AG10803 (cell line): ENCODE results near the gene FBXO31.

Experiments used
- DNase-seq: peaks from one replicate; pipeline ENCODE4 v3.0.0; 2010; ENCODE audit warnings: low read depth
- H3K4me3 ChIP-seq: 2 replicates; pipeline ENCODE4 v1.5.1; 2011; ENCODE audit warnings: mild to moderate bottlenecking, low read length, control low read depth
- TF ChIP-seq, protein P1 (sequence below): conservative IDR thresholded peaks from 2 replicates; pipeline ENCODE4 v1.5.1; 2011; ENCODE audit warnings: mild to moderate bottlenecking, low read length, control low read depth, inconsistent platforms

FBXO31 gene

GRCh38 chr16:87319997-87320491 is 63.5 kb downstream of the FBXO31 start:
- DNase-seq = no peak
- TF ChIP-seq, protein P1, sequence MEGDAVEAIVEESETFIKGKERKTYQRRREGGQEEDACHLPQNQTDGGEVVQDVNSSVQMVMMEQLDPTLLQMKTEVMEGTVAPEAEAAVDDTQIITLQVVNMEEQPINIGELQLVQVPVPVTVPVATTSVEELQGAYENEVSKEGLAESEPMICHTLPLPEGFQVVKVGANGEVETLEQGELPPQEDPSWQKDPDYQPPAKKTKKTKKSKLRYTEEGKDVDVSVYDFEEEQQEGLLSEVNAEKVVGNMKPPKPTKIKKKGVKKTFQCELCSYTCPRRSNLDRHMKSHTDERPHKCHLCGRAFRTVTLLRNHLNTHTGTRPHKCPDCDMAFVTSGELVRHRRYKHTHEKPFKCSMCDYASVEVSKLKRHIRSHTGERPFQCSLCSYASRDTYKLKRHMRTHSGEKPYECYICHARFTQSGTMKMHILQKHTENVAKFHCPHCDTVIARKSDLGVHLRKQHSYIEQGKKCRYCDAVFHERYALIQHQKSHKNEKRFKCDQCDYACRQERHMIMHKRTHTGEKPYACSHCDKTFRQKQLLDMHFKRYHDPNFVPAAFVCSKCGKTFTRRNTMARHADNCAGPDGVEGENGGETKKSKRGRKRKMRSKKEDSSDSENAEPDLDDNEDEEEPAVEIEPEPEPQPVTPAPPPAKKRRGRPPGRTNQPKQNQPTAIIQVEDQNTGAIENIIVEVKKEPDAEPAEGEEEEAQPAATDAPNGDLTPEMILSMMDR = no peak
- no peak overlapping the region for H3K4me3 ChIP-seq

DNA sequence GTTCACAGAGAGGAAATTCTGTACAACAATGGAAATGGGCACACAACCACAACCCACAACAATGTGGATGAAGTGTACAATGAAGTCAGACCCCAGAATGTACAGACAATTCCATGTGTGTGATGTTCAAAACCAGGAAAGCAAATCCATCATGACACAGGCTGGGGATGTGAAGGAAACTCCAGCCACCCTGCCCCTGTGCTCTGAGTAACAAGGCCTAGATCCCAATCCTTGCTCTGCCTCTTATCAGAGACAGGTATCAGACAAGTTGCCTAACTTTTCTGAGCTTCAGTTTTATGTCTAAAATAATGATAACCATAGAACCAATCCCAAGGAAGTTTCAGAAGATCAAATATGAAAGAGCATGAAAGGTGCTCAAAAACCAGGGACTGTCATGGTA is 64.6 kb downstream of the FBXO31 start:
- no peak overlapping the region for H3K4me3 ChIP-seq
- TF ChIP-seq, protein P1 = no peak
- DNase-seq = no peak

DNA sequence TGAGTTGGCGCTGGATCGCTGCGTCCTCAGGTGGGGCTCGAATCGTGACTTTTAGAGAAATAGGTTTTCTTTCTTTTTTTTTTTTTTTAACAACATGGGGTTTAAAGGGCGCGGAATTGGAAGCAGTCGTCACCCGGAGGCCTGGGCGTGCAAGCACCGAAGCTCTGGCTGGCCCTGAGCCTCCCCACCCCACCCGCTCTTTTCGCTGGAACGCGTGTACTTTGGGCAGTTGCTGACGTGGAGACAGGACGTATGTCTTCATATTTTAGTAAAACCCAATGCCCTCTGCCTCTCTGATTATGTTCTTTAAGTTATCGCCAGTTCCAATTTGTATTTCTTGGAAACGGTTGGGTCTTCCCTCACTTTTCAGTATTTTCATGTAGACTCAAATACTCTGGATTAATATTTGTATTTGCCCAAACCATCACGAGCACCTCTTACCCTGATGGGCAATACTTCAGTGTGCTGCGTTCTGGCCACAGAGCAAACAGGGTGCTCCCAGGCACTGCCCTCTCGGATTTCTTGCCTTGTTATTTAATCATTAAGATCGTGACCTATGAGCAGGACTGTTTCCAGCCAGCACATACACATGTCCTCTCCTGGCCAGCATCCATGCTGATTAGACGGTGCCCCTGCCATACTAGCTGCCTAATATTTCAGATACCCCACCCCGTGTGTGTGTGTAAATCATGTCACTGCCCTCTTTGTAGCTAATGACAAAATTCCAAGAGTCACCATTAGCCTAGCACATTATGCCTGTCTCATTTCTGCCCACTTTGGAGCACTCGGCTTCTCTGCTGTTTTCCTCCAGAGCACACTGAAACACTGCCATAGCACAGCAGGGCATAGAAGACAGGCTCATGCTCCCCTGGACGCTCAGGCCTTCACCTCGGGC is 65.6 kb downstream of the FBXO31 start:
- TF ChIP-seq, protein P1 = no peak
- DNase-seq = peak; percentile 61
- peak overlapping the region; percentile 91 for H3K4me3 ChIP-seq

DNA sequence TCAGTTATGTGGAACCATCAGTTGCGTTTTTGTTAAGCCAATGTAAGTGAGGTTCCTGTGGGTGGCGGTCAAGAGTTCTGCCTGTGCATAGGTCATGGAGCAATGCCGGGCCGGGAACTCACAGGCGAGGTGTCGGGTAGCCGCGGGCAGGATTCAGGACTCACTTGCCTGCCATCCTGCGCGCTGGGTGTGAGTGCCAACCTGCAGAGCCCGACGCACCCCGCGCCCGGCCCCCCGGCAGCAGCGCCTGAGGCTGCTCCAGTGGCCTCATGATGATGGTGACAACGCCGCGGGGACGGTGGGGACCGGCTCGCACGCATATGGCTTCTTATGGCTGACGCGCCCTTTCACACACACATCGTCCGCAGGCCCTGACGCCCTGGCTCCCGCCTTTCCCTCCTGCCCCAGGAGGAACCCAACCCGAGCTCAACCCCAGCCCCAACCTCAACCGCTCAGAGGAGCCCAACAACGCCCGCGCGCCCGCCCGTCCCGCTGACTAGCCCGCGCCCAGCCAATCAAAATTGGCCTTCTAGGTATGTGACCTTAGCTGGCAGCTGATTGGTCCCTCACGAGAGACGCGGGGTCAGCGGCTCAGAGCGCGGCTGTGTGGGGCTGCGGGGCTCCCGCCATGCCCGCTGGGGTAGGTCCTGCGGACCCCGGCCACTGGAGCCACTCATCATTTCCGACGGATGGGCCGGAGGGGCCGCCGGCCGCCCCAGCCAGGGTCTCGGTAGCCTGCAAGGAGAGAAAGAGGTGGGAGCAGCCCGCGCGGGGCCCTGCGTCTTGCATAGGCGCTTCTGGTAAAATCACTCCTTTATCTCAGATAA is 66.4 kb downstream of the FBXO31 start, which contains the start of gene C16orf95:
C16orf95 (minus strand) TSS at position 470 of the 827 bp plus-strand sequence; CDS start at position 320, 150 bp downstream.
- TF ChIP-seq, protein P1 = peak; percentile 74
- H3K4me3 ChIP-seq = peak within 1 kb of the TSS; percentile 91
- peak; percentile 93 for DNase-seq

GRCh38 chr16:87316450-87316922 is 67.1 kb downstream of the FBXO31 start:
- TF ChIP-seq, protein P1 = no peak
- peak overlapping the region; percentile 91 for H3K4me3 ChIP-seq
- no peak for DNase-seq

GRCh38 chr16:87314990-87315420 is 68.6 kb downstream of the FBXO31 start:
- TF ChIP-seq, protein P1 = no peak
- no peak for DNase-seq
- no peak overlapping the region for H3K4me3 ChIP-seq
